RWPE1 (cell line): ENCODE measurements around the gene GLI3.

Source experiments
- CTCF ChIA-PET: fragments of 350-600 bp; sonication (Branson Sonifier 250); formaldehyde crosslinking; extraction: SDS; loops from one replicate; lab custom pipeline; 2021; lab: Yijun Ruan, JAX
- POLR2A ChIA-PET: fragments of 400-600 bp; formaldehyde crosslinking; extraction: SDS; loops from one replicate; lab custom pipeline; 2020; ENCODE audit warnings: antibody characterized with exemption; ENCODE audit not compliant: low non-redundant PET; lab: Yijun Ruan, JAX
- DNase-seq: peaks from one replicate; pipeline ENCODE4 v3.0.0; 2012; ENCODE audit warnings: low spot score
- H3K27ac ChIP-seq: fragments of 450-650 bp; 2 replicates; pipeline ENCODE4 v1.5.1; 2017
- CTCF ChIP-seq: fragments of 450-650 bp; conservative IDR thresholded peaks from 2 replicates; pipeline ENCODE4 v1.5.1; 2017; ENCODE audit warnings: low read depth, mild to moderate bottlenecking

GLI3 gene

GRCh38 chr7:42046483-42046882 lies 190.5 kb downstream of the GLI3 start:
- POLR2A ChIA-PET = no interaction called here
- TF ChIP-seq CTCF = no peak
- no peak for DNase-seq
- CTCF ChIA-PET = interaction anchor here (0.6 kb wide), 1 partner anchor 210 kb away, joined by 4 read pairs; no protein-coding TSS in a partner anchor
- H3K27ac ChIP-seq = no peak overlapping the region

GRCh38 chr7:42045961-42046360 lies 191.0 kb downstream of the GLI3 start:
- POLR2A ChIA-PET = no interaction called here
- no peak for DNase-seq
- H3K27ac ChIP-seq = no peak overlapping the region
- no peak for TF ChIP-seq CTCF
- CTCF ChIA-PET = interaction anchor here (0.6 kb wide), 1 partner anchor 11 kb away, joined by 4 read pairs; no protein-coding TSS in a partner anchor

GRCh38 chr7:42039921-42040320 lies 197.1 kb downstream of the GLI3 start:
- TF ChIP-seq CTCF = no peak
- DNase-seq = no peak
- POLR2A ChIA-PET = no interaction called here
- CTCF ChIA-PET = no interaction called here
- no peak overlapping the region for H3K27ac ChIP-seq

- TF ChIP-seq CTCF = no peak
- H3K27ac ChIP-seq = no peak overlapping the region
- ChIA-PET POLR2A (no interaction called here), CTCF (interaction anchor here (0.7 kb wide), 2 partner anchors 10 to 675 kb away, joined by 3 to 4 read pairs; no protein-coding TSS in a partner anchor)
- no peak for DNase-seq
These were observed 201.8 kb downstream of the GLI3 start for GRCh38 chr7:42035210-42035609.

- H3K27ac ChIP-seq = no peak overlapping the region
- DNase-seq = no peak
- POLR2A ChIA-PET = no interaction called here
- CTCF ChIA-PET = no interaction called here
- no peak for TF ChIP-seq CTCF
These were observed 203.5 kb downstream of the GLI3 start for GRCh38 chr7:42033480-42033879.

- DNase-seq = no peak
- ChIA-PET POLR2A (no interaction called here), CTCF (interaction anchor here (0.6 kb wide), 4 partner anchors 14 to 489 kb away, joined by 3 to 5 read pairs (median 3); no protein-coding TSS in a partner anchor)
- peak overlapping the region; percentile 8 for H3K27ac ChIP-seq
- no peak for TF ChIP-seq CTCF
These were observed 207.6 kb downstream of the GLI3 start for GRCh38 chr7:42029405-42029804.
